Tibial artery (tissue), 4 donors: ENCODE measurements around the gene STARD13.

ENCODE experiments used
- DNase-seq, 2 donors: peaks; one replicate each; pipeline ENCODE4 v3.0.0-alpha.2; 2019
- H3K27ac ChIP-seq, 2 donors: fragments of 200-600 bp; sonication (generic) in 1 of 2; 1 replicate in 1 of 2; 2 replicates in 1 of 2; pipeline ENCODE4 v1.5.1; 2018 to 2019; ENCODE audit warnings: mild to moderate bottlenecking in 1 of 2
- H3K27me3 ChIP-seq, 2 donors: fragments of 200-600 bp; sonication (generic) in 1 of 2; one replicate each; pipeline versions ENCODE4 v1.5.1 to v1.6.0; 2016 to 2019
- H3K36me3 ChIP-seq, 3 donors: fragments of 200-600 bp; sonication (generic) in 2 of 3; one replicate each; pipeline ENCODE4 v1.5.1; 2016 to 2019; ENCODE audit warnings: mild to moderate bottlenecking in 2 of 3
- H3K4me1 ChIP-seq, 4 donors: fragments of 200-600 bp; sonication (generic) in 2 of 4; 1 replicate in 3 of 4; 2 replicates in 1 of 4; pipeline ENCODE4 v1.5.1; 2016 to 2019
- H3K4me3 ChIP-seq, 2 donors: fragments of 200-600 bp; sonication (generic) in 1 of 2; 1 replicate in 1 of 2; 2 replicates in 1 of 2; pipeline ENCODE4 v1.5.1; 2018 to 2019; ENCODE audit warnings: mild to moderate bottlenecking in 2 of 2
- H3K9me3 ChIP-seq, 3 donors: fragments of 200-600 bp; sonication (generic) in 1 of 3; one replicate each; pipeline ENCODE4 v1.5.1; 2016 to 2019
- CTCF ChIP-seq, 2 experiments: fragments of 200-600 bp in 1 of 2; fragments of 450-650 bp in 1 of 2; IDR thresholded peaks; one replicate each; pipeline ENCODE4 v1.5.1; 2017 to 2019; ENCODE audit warnings: antibody characterized with exemption in 2 of 2, mild to moderate bottlenecking in 1 of 2, moderate library complexity in 1 of 2
- intact Hi-C: fragments of 100-400 bp; cut with DNase I; formaldehyde crosslinking; loops from one replicate; pipeline ENCODE4 v1.15.0; 2023; ENCODE audit warnings: low total_unique reads

Gene STARD13

GRCh38 chr13:33195693-33196464 is 89.7 kb downstream of the STARD13 start:
- Histone ChIP-seq H3K36me3 (no peaks in the 10 kb centered on the region), H3K4me1 (peaks cover 0 to 99% (median 50%) of the 10 kb centered on the region in 4 donors), H3K27me3 (no peaks in the 10 kb centered on the region), H3K27ac (peak overlapping the region; percentile 32 to 47), H3K9me3 (no peaks in the 10 kb centered on the region), H3K4me3 (peak overlapping the region in 1 of 2 donors; percentile 1)
- no peak for TF ChIP-seq CTCF (IDR thresholded peaks at IDR 0.05)
- intact Hi-C loops: no loop called here
- DNase-seq: no peak

- no peak for DNase-seq
- intact Hi-C loops: loop anchor here (5.0 kb wide), 1 partner anchor 53 kb away; no protein-coding TSS in a partner anchor
- H3K27ac ChIP-seq: peak overlapping the region; percentile 32 to 47
Measured at GRCh38 chr13:33194820-33195692, 90.5 kb downstream of the STARD13 start.

GRCh38 chr13:33193428-33193974 is 92.1 kb downstream of the STARD13 start:
- DNase-seq: no peak
- no peak for TF ChIP-seq CTCF (IDR thresholded peaks at IDR 0.05)
- intact Hi-C loops: loop anchor here (5.0 kb wide), 1 partner anchor 51 kb away; no protein-coding TSS in a partner anchor
- no peaks in the 10 kb centered on the region for H3K9me3 ChIP-seq
- H3K4me1 ChIP-seq: peaks cover 0 to 97% (median 35%) of the 10 kb centered on the region in 4 donors
- H3K4me3 ChIP-seq: no peak overlapping the region
- no peaks in the 10 kb centered on the region for H3K36me3 ChIP-seq
- no peaks in the 10 kb centered on the region for H3K27me3 ChIP-seq
- H3K27ac ChIP-seq: peak overlapping the region; percentile 6 to 36

More at GRCh38 chr13:33194820-33195692, 90.5 kb downstream of the STARD13 start:
- H3K36me3 ChIP-seq: no peaks in the 10 kb centered on the region
- no peaks in the 10 kb centered on the region for H3K27me3 ChIP-seq
- no peaks in the 10 kb centered on the region for H3K9me3 ChIP-seq
- peaks cover 0 to 99% (median 46%) of the 10 kb centered on the region in 4 donors for H3K4me1 ChIP-seq
- no peak for TF ChIP-seq CTCF (IDR thresholded peaks at IDR 0.05)
- peak overlapping the region in 1 of 2 donors; percentile 1 for H3K4me3 ChIP-seq

- no peak overlapping the region for H3K4me3 ChIP-seq
- no peaks in the 10 kb centered on the region for H3K9me3 ChIP-seq
- DNase-seq: no peak
- peaks cover 0 to 98% (median 35%) of the 10 kb centered on the region in 4 donors for H3K4me1 ChIP-seq
- H3K36me3 ChIP-seq: no peaks in the 10 kb centered on the region
- peak overlapping the region in 1 of 2 donors; percentile 21 for H3K27ac ChIP-seq
- TF ChIP-seq CTCF (IDR thresholded peaks at IDR 0.05): no peak
- intact Hi-C loops: loop anchor here (5.0 kb wide), 1 partner anchor 49 kb away; no protein-coding TSS in a partner anchor
- H3K27me3 ChIP-seq: no peaks in the 10 kb centered on the region
Measured at GRCh38 chr13:33191425-33192210, 93.9 kb downstream of the STARD13 start.

GRCh38 chr13:33189470-33189869 is 96.1 kb downstream of the STARD13 start:
- Histone ChIP-seq H3K4me1 (peaks cover 0 to 97% (median 28%) of the 10 kb centered on the region in 4 donors), H3K27me3 (no peaks in the 10 kb centered on the region), H3K36me3 (no peaks in the 10 kb centered on the region), H3K4me3 (no peak overlapping the region), H3K9me3 (no peaks in the 10 kb centered on the region), H3K27ac (peak overlapping the region in 1 of 2 donors; percentile 26)
- no peak for DNase-seq
- intact Hi-C loops: no loop called here
- no peak for TF ChIP-seq CTCF (IDR thresholded peaks at IDR 0.05)
